RWPE2 (cell line): Measurements from ENCODE around the gene ZMIZ1.

ENCODE experiments used
- ATAC-seq: fragments of 200-7000 bp; cut with Tn5 transposase; 3 replicates; pipeline ENCODE4 v1.9.1; 2021; ENCODE audit warnings: low read depth
- DNase-seq: peaks from one replicate; pipeline ENCODE4 v3.0.0-alpha.2; 2020; ENCODE audit warnings: low spot score
- H3K27ac ChIP-seq: fragments of 450-650 bp; 2 replicates; pipeline ENCODE4 v1.5.1; 2017; ENCODE audit warnings: mild to moderate bottlenecking; ENCODE audit not compliant: poor library complexity, severe bottlenecking
- H3K27me3 ChIP-seq: fragments of 250-450 bp; sonication (Bioruptor Pico); 2 replicates; pipeline ENCODE4 v1.5.1; 2021; ENCODE audit warnings: mild to moderate bottlenecking, moderate library complexity; ENCODE audit not compliant: insufficient read depth, poor library complexity, severe bottlenecking
- H3K36me3 ChIP-seq: fragments of 250-450 bp; sonication (Bioruptor Pico); 2 replicates; pipeline ENCODE4 v1.5.1; 2020; ENCODE audit warnings: low read depth, mild to moderate bottlenecking, moderate library complexity
- H3K4me1 ChIP-seq: fragments of 250-450 bp; sonication (Bioruptor Pico); 2 replicates; pipeline ENCODE4 v1.5.1; 2021; ENCODE audit warnings: mild to moderate bottlenecking, moderate library complexity; ENCODE audit not compliant: insufficient read depth, poor library complexity, severe bottlenecking
- H3K4me3 ChIP-seq: fragments of 250-450 bp; sonication (Bioruptor Pico); 2 replicates; pipeline ENCODE4 v1.5.1; 2021; ENCODE audit warnings: mild to moderate bottlenecking, moderate library complexity; ENCODE audit not compliant: severe bottlenecking
- H3K9me3 ChIP-seq: fragments of 250-450 bp; sonication (Bioruptor Pico); 2 replicates; pipeline ENCODE4 v1.5.1; 2021; ENCODE audit warnings: mild to moderate bottlenecking, moderate library complexity; ENCODE audit not compliant: severe bottlenecking
- TF ChIP-seq, protein P1 (sequence below): fragments of 450-650 bp; IDR thresholded peaks from one replicate; pipeline ENCODE4 v1.5.1; 2017; ENCODE audit warnings: mild to moderate bottlenecking, moderate library complexity; ENCODE audit not compliant: poor library complexity, severe bottlenecking

Gene ZMIZ1

DNA sequence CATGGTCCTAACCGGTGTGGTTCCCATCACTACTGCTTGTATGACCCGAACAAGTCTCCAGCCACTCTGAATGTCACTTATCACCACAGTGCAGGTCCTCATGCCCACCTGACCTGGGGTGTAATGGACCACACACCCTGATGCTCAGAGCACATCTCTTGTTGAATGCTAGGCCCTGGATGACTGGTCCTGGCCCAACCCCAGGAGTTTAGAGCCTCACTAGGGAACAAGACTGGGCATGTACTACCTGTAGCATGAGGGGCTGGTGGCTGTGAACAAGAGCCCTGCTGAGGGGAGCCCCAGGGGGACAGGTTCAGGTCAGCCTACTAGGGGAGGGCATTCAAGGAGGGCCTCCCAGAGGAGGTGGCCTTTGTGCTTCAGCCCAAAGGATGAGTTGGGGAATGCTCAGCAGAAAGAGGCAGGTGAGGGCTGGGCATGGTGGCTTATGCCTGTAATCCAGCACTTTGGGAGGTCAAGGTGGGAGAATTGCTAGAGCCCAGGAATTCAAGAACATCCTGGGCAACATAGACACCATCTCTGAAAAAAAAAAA lies 31.2 kb downstream of the ZMIZ1 start:
- no peak for DNase-seq
- Histone ChIP-seq H3K27ac (no peak overlapping the region), H3K4me3 (no peak overlapping the region), H3K4me1 (peaks cover 11% of the 10 kb centered on the region), H3K36me3 (peaks cover 4% of the 10 kb centered on the region; the same call in 1 of the 2 replicates), H3K9me3 (no peaks in the 10 kb centered on the region), H3K27me3 (no peaks in the 10 kb centered on the region)
- TF ChIP-seq, protein P1, sequence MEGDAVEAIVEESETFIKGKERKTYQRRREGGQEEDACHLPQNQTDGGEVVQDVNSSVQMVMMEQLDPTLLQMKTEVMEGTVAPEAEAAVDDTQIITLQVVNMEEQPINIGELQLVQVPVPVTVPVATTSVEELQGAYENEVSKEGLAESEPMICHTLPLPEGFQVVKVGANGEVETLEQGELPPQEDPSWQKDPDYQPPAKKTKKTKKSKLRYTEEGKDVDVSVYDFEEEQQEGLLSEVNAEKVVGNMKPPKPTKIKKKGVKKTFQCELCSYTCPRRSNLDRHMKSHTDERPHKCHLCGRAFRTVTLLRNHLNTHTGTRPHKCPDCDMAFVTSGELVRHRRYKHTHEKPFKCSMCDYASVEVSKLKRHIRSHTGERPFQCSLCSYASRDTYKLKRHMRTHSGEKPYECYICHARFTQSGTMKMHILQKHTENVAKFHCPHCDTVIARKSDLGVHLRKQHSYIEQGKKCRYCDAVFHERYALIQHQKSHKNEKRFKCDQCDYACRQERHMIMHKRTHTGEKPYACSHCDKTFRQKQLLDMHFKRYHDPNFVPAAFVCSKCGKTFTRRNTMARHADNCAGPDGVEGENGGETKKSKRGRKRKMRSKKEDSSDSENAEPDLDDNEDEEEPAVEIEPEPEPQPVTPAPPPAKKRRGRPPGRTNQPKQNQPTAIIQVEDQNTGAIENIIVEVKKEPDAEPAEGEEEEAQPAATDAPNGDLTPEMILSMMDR, result no peak
- ATAC-seq, result no peak; the same call in 2 of the 3 replicates

DNA sequence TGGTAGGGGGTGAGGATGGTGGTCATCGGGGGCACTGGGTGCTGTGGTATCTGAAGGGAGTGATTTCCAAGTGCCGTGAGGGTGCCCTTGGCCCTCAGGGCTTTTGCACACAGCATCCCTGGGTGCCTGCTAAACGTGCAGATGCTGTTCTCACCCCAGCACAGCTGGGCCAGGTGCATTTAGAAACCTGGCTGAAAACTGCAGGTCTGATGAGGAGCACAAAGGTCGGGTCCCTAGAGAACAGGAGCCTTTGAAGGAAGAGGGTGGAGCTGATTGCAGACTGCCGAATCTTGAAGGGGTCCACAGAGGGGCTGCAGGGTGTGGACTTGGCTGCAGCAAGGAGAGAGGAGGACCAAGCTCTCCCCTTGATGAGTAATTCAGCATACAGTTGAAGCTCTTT lies 32.0 kb downstream of the ZMIZ1 start:
- no peak overlapping the region for H3K4me3 ChIP-seq
- no peaks in the 10 kb centered on the region for H3K9me3 ChIP-seq
- TF ChIP-seq, protein P1, result no peak
- no peaks in the 10 kb centered on the region for H3K27me3 ChIP-seq
- no peak for ATAC-seq
- no peak overlapping the region for H3K27ac ChIP-seq
- H3K4me1 ChIP-seq, result peaks cover 11% of the 10 kb centered on the region
- DNase-seq, result no peak
- H3K36me3 ChIP-seq, result no peaks in the 10 kb centered on the region

DNA sequence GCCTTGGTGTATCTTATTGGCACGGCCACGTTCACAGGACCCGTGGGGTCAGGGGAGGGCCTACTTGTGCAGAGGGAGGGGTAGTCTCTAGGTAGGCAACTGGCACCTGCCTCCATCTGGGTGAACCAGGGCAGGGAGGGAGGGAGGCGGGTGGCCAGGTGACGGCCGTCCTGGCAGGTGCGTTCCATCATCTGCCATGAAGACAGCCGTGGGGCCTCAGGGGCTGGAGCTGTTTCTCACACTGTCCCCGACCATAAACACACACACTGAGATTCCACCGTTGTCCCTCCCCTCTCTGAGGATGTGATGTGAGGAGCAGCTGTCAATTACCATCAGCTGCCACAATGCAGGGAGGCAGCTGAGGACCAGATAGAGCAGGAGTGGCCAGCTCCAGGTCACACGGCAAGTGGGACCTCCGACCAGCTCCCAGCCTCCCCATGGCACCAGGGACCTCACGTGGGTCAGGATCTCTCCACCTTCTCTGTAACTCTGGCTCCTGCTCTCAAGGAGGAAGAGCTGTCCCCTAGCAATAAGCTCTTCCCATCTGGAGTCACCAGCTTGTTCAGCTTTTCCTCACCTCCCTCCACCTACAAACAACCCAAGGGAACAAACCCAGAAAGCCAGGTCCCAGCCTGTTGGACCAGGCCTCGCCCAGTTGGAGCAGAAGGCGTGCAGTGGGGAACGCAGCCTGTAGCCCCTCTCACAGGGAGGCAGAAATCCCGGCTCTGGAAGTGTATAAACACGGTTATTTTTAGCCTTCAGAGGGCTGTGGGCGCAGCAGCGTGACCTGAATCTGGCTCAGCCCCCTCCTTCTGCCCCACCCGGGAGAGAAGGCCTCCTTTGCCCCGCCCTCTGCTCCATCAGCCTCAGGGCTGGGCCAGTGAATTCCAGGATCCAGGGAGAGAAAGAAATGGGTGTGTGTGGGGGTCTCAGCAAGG lies 33.1 kb downstream of the ZMIZ1 start:
- Histone ChIP-seq H3K4me3 (no peak overlapping the region), H3K27me3 (no peaks in the 10 kb centered on the region), H3K4me1 (peaks cover 11% of the 10 kb centered on the region), H3K27ac (peak overlapping the region; percentile 4), H3K36me3 (no peaks in the 10 kb centered on the region), H3K9me3 (no peaks in the 10 kb centered on the region)
- DNase-seq (no peak), ATAC-seq (peak; percentile 70)
- TF ChIP-seq, protein P1, result no peak

DNA sequence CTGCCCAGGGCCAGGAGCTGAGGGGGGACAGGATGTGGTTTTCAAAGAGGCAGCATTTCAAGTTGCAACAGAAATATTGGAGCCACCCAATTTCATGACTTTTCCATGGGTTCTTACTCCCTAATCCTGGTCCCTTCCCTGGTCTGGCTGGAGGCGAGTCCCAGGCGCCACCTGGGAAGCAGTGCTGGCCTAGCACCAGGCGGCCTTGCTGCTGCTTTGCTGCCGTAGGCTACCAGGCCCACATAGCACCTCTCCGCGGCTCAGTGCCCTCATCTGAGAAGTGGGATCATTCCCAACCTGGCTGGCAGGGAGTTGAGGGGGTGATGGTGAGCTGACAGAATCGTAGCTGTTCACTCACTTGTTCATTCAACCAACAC lies 33.7 kb downstream of the ZMIZ1 start:
- DNase-seq (no peak), ATAC-seq (peak; percentile 26)
- TF ChIP-seq, protein P1, result no peak
- Histone ChIP-seq H3K4me3 (no peak overlapping the region), H3K4me1 (peaks cover 11% of the 10 kb centered on the region), H3K9me3 (no peaks in the 10 kb centered on the region), H3K36me3 (no peaks in the 10 kb centered on the region), H3K27me3 (no peaks in the 10 kb centered on the region), H3K27ac (peak overlapping the region; percentile 4)
